Trophoblast cell (in vitro differentiated cells and primary cell): ENCODE measurements around the gene SLC18A2.
A peak's percentile ranks its signal among the peaks of the same experiment; 100 is the strongest.

ENCODE experiments used
- DNase-seq, 2 donors: peaks; one replicate each; pipeline ENCODE4 v3.0.0-alpha.2; 2016
- H2AFZ ChIP-seq: 2 replicates; pipeline ENCODE4 v1.6.1; 2013; ENCODE audit warnings: low read length, moderate library complexity, mild to moderate bottlenecking; ENCODE audit not compliant: insufficient read depth, poor library complexity
- H2AK5ac ChIP-seq: 2 replicates; pipeline ENCODE4 v1.6.1; 2013; ENCODE audit warnings: mild to moderate bottlenecking, low read length
- H2BK120ac ChIP-seq: 2 replicates; pipeline ENCODE4 v1.6.1; 2013; ENCODE audit warnings: low read length, mild to moderate bottlenecking, moderate library complexity; ENCODE audit not compliant: insufficient read depth, poor library complexity
- H2BK12ac ChIP-seq: 2 replicates; pipeline ENCODE4 v1.6.1; 2013; ENCODE audit warnings: mild to moderate bottlenecking, low read length, moderate library complexity
- H2BK5ac ChIP-seq: 2 replicates; pipeline ENCODE4 v1.6.1; 2013; ENCODE audit warnings: low read length, low read depth, moderate library complexity, mild to moderate bottlenecking; ENCODE audit not compliant: poor library complexity
- H3K14ac ChIP-seq: 2 replicates; pipeline ENCODE4 v1.6.1; 2013; ENCODE audit warnings: mild to moderate bottlenecking, low read length
- H3K18ac ChIP-seq: 2 replicates; pipeline ENCODE4 v1.6.1; 2013; ENCODE audit warnings: mild to moderate bottlenecking, low read length
- H3K23ac ChIP-seq: 2 replicates; pipeline ENCODE4 v1.6.1; 2013; ENCODE audit warnings: low read length
- H3K27ac ChIP-seq: 2 replicates; pipeline ENCODE4 v1.5.1; 2013; ENCODE audit warnings: low read depth, mild to moderate bottlenecking, inconsistent platforms, low read length, moderate library complexity
- H3K27me3 ChIP-seq: 2 replicates; pipeline ENCODE4 v1.6.1; 2013; ENCODE audit warnings: inconsistent platforms, mild to moderate bottlenecking, low read length, moderate library complexity; ENCODE audit not compliant: insufficient read depth
- H3K36me3 ChIP-seq, 2 experiments: 1 replicate in 1 of 2; 2 replicates in 1 of 2; pipeline ENCODE4 v1.6.1; 2013; ENCODE audit warnings: low read length in 2 of 2, mild to moderate bottlenecking in 2 of 2, moderate library complexity in 1 of 2; ENCODE audit not compliant: insufficient read depth in 2 of 2, control insufficient read depth in 1 of 2
- H3K4ac ChIP-seq: 2 replicates; pipeline ENCODE4 v1.6.1; 2013; ENCODE audit warnings: low read depth, mild to moderate bottlenecking, low read length, moderate library complexity
- H3K4me1 ChIP-seq, 2 experiments: 1 replicate in 1 of 2; 2 replicates in 1 of 2; pipeline ENCODE4 v1.6.1; 2013; ENCODE audit warnings: low read length in 2 of 2, mild to moderate bottlenecking in 2 of 2, moderate library complexity in 1 of 2; ENCODE audit not compliant: insufficient read depth in 2 of 2, control insufficient read depth in 1 of 2
- H3K4me2 ChIP-seq: 2 replicates; pipeline ENCODE4 v1.6.1; 2013; ENCODE audit warnings: inconsistent platforms, mild to moderate bottlenecking, low read length, moderate library complexity
- H3K4me3 ChIP-seq: 2 replicates; pipeline ENCODE4 v1.5.1; 2013; ENCODE audit warnings: mild to moderate bottlenecking, low read depth, low read length, inconsistent platforms
- H3K79me1 ChIP-seq: one replicate; pipeline ENCODE4 v1.6.1; 2013; ENCODE audit warnings: low read length
- H3K79me2 ChIP-seq: 2 replicates; pipeline ENCODE4 v1.6.1; 2013; ENCODE audit warnings: low read length, mild to moderate bottlenecking; ENCODE audit not compliant: control insufficient read depth, insufficient read depth, poor library complexity
- H3K9ac ChIP-seq: 2 replicates; pipeline ENCODE4 v1.6.1; 2013; ENCODE audit warnings: mild to moderate bottlenecking, low read length
- H3K9me3 ChIP-seq: 2 replicates; pipeline ENCODE4 v1.6.1; 2013; ENCODE audit warnings: low read depth, mild to moderate bottlenecking, control low read depth, inconsistent platforms, low read length; ENCODE audit not compliant: insufficient read depth
- H4K12ac ChIP-seq: 2 replicates; pipeline ENCODE4 v1.6.1; 2013; ENCODE audit warnings: low read depth, mild to moderate bottlenecking, low read length, moderate library complexity
- H4K8ac ChIP-seq: 2 replicates; pipeline ENCODE4 v1.6.1; 2013; ENCODE audit warnings: low read depth, mild to moderate bottlenecking, low read length, moderate library complexity
- H4K91ac ChIP-seq: one replicate; pipeline ENCODE4 v1.6.1; 2013; ENCODE audit warnings: low read depth, mild to moderate bottlenecking, low read length, moderate library complexity
- WGBS: extraction: QIAGEN DNeasy Blood & Tissue Kit; methylation state at CpG from one replicate; pipeline ENCODE4 v1.1.7; 2013; ENCODE audit warnings: missing lambda C conversion rate; ENCODE audit not compliant: insufficient read length, insufficient coverage; ENCODE audit errors: extremely low coverage; 5-methylcytosine and 5-hydroxymethylcytosine counted together

The SLC18A2 gene

DNA sequence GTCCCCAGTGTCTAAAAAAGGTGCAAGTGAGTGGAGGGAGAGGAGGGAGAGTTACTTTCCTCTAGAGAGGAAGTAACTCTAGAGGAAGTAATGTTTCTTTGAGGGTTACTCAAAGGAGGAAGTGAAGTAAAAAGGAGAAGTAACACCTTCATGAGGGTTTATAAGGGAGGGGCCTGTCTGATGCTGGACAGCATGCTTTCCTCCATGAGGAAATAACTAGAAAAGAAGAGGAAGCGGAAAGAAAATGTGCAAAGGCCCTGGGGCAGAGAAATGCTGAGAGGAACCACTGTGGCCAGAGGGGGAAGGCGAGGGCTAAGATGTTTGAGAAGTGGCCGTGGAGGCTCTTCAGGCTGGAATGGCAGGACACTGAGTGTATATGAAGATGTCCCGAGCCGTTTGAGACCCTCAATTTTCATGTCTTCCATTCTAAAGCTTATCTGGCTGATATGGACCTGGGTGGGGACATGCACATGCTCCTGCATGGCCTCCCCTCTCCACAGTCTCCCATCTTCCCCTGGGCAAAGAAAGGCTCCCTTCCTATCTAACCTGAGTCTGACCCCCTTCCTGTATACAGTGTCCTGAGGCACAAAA lies 3.4 kb upstream of the SLC18A2 start:
- Histone ChIP-seq H4K91ac (no peak overlapping the region), H4K8ac (no peak overlapping the region), H3K9me3 (no peaks in the 10 kb centered on the region), H3K27me3 (peaks cover 22% of the 10 kb centered on the region), H2AFZ (no peak overlapping the region), H2BK12ac (no peak overlapping the region), H3K4ac (no peak overlapping the region), H3K36me3 (no peaks in the 10 kb centered on the region), H3K79me1 (no peaks in the 10 kb centered on the region), H3K23ac (no peak overlapping the region), H3K79me2 (no peaks in the 10 kb centered on the region), H3K4me3 (no peak overlapping the region), H2AK5ac (no peak overlapping the region), H3K27ac (no peak overlapping the region), H2BK120ac (no peak overlapping the region), H4K12ac (no peak overlapping the region), H3K18ac (no peak overlapping the region), H2BK5ac (no peak overlapping the region), H3K4me2 (no peak overlapping the region), H3K4me1 (peaks cover 8 to 9% of the 10 kb centered on the region in 2 experiments), H3K14ac (no peak overlapping the region), H3K9ac (no peak overlapping the region)
- no peak for DNase-seq
- no CpG with 5 or more reads among the region's 5 CpGs for WGBS

DNA sequence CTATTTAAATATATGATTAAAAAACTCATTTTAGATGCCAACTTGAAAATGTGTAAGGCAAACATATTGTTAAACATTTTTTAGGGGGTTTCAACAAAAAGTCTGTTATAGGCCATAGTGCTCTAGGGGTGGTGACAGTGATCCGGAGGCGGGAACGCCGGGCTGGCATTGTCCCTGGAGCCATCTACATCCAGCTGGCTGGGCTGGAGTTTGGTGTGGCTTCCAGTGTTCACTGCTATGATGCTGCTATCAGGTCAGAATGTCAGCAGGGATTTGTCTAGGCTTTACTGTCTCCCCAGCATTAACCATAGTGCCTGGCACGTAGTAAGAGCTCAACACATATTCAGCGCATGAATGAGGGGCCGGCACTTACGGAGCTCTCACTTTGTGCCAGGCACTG lies 1.9 kb upstream of the SLC18A2 start:
- no peak overlapping the region for H4K91ac ChIP-seq
- peaks cover 22% of the 10 kb centered on the region for H3K27me3 ChIP-seq
- H3K79me1 ChIP-seq, result no peaks in the 10 kb centered on the region
- H2AK5ac ChIP-seq, result no peak overlapping the region
- no peak overlapping the region for H2AFZ ChIP-seq
- H3K4me1 ChIP-seq, result peaks cover 8 to 9% of the 10 kb centered on the region in 2 experiments
- H4K8ac ChIP-seq, result no peak overlapping the region
- H3K4me2 ChIP-seq, result no peak overlapping the region
- H4K12ac ChIP-seq, result no peak overlapping the region
- no peak overlapping the region for H2BK120ac ChIP-seq
- no peaks in the 10 kb centered on the region for H3K36me3 ChIP-seq
- no peak overlapping the region for H3K14ac ChIP-seq
- H3K79me2 ChIP-seq, result no peaks in the 10 kb centered on the region
- no peak overlapping the region for H3K23ac ChIP-seq
- no peaks in the 10 kb centered on the region for H3K9me3 ChIP-seq
- DNase-seq, result no peak
- H3K4ac ChIP-seq, result no peak overlapping the region
- no peak overlapping the region for H3K18ac ChIP-seq
- WGBS, result no CpG with 5 or more reads among the region's 8 CpGs
- H3K9ac ChIP-seq, result no peak overlapping the region
- no peak overlapping the region for H3K27ac ChIP-seq
- no peak overlapping the region for H2BK5ac ChIP-seq
- H2BK12ac ChIP-seq, result no peak overlapping the region
- no peak overlapping the region for H3K4me3 ChIP-seq

DNA sequence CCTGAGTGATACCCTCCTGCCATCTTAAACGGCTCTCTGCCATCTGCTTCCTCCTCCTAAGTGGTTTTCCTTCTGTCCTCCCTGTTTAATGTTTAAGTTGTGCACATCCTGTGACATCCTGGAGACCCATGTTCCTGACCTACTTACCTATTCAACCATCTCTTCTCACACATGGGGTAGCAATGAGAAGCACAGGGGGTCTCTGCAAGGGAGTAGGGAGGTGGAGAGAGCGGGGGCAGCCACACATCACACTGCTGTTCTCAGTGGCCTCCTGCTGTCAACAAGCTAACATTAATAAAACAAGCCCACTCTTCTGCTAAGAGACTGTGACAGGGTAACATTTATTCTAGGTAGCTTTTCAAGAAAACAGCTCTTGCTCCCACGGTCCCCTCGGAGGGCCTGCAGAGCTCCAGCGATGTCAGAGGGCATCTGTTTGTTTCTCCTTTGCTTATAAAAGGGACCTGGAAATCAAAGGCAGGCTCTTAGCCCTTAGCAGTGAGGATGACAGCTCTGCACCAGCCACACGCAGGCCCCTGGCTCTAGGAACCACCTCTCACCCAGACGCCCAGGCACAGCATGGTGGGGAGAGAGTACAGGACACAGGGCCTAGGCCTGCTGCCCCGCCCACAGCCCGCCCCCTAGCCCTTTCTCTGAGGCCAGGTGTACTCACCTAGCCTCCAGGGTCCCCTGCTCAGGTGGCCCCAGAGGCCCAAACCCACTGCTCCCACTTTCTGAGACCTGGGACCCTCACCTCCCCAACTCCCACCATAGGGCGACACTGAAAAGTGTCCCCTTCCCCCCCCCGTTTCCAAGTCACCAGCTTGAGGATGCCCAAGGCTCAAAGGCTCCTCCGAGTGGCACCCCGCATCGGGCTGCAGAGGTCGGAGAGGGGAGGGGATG lies 943 bp upstream of the SLC18A2 start:
- no peak overlapping the region for H3K23ac ChIP-seq
- H3K4me2 ChIP-seq, result peak overlapping the region; percentile 70
- H3K79me1 ChIP-seq, result no peaks in the 10 kb centered on the region
- H3K27ac ChIP-seq, result no peak overlapping the region
- no peaks in the 10 kb centered on the region for H3K79me2 ChIP-seq
- no CpG with 5 or more reads among the region's 15 CpGs for WGBS
- H4K91ac ChIP-seq, result no peak overlapping the region
- H2BK120ac ChIP-seq, result no peak overlapping the region
- H3K4me3 ChIP-seq, result no peak overlapping the region
- peaks cover 1% of the 10 kb centered on the region for H3K9me3 ChIP-seq
- H4K8ac ChIP-seq, result no peak overlapping the region
- no peak overlapping the region for H2AK5ac ChIP-seq
- H3K18ac ChIP-seq, result no peak overlapping the region
- H2BK5ac ChIP-seq, result no peak overlapping the region
- no peak overlapping the region for H3K4ac ChIP-seq
- no peak overlapping the region for H3K9ac ChIP-seq
- DNase-seq, result no peak
- no peak overlapping the region for H2BK12ac ChIP-seq
- no peak overlapping the region for H4K12ac ChIP-seq
- H3K36me3 ChIP-seq, result no peaks in the 10 kb centered on the region
- H2AFZ ChIP-seq, result no peak overlapping the region
- peaks cover 22% of the 10 kb centered on the region for H3K27me3 ChIP-seq
- peaks cover 8 to 9% of the 10 kb centered on the region in 2 experiments for H3K4me1 ChIP-seq
- H3K14ac ChIP-seq, result no peak overlapping the region

GRCh38 chr10:117241541-117242462 lies 888 bp downstream of the SLC18A2 start:
- Histone ChIP-seq H2BK12ac (no peak overlapping the region), H3K79me2 (no peaks in the 10 kb centered on the region), H3K27me3 (peaks cover 22% of the 10 kb centered on the region), H3K18ac (no peak overlapping the region), H3K4me1 (peaks cover 8 to 9% of the 10 kb centered on the region in 2 experiments), H3K4me3 (peak overlapping the region; percentile 15), H3K36me3 (no peaks in the 10 kb centered on the region), H3K9me3 (peaks cover 1% of the 10 kb centered on the region), H3K9ac (no peak overlapping the region), H3K4ac (no peak overlapping the region), H3K27ac (no peak overlapping the region), H2AFZ (no peak overlapping the region), H3K4me2 (peak overlapping the region; percentile 70), H3K14ac (no peak overlapping the region), H2BK5ac (no peak overlapping the region), H2BK120ac (no peak overlapping the region), H4K91ac (no peak overlapping the region), H4K12ac (no peak overlapping the region), H3K23ac (no peak overlapping the region), H3K79me1 (no peaks in the 10 kb centered on the region), H4K8ac (no peak overlapping the region), H2AK5ac (no peak overlapping the region)
- WGBS, result no CpG with 5 or more reads among the region's 56 CpGs
- DNase-seq, result no peak
